ENCODE data around the gene INPP5D. TPM values are rescaled to one million over a fixed set of nuclear protein-coding genes. Genes with fewer than 3 reads are reported as not detected.

INPP5D gene
- total and polyA plus RNA-seq, 2 of the 13 experiments (the other 11 are each of a cell fraction or from before 2014, with no cell fraction given), result 16.7 to 18.0 TPM

DNA sequence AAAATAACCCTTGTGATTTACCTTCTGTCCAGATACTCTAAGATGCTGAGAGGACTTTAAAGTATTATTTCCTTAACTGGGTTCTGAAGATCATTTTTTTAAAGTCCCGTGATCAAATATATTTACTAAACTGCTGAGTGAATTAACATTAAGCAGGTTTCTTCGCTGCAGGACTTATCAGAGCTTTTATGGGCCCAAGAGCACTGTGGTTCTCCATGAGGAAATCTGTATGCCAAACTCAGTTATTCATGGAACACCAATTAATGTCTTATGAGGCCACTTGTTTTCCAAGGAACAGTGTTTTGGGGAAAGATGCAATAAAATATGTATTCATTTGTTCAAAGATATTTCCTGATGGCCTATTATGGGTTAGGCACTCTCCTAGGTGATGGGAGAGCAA lies 111.2 kb downstream of the INPP5D start:
- H2AFZ ChIP-seq (ENCODE audit: low read length), result no peak overlapping the region
- no peak for ATAC-seq
- CTCF ChIA-PET (ENCODE audit: low intra/inter-chr PET ratio, low total read pairs), result no interaction called here
- POLR2A ChIA-PET, result no interaction called here
- H3K27ac ChIP-seq (ENCODE audit: extremely low read length, insufficient read depth, low read length), result no peak overlapping the region
- H3K79me2 ChIP-seq (ENCODE audit: insufficient read depth, low read length), result no peaks in the 10 kb centered on the region
- no peaks in the 10 kb centered on the region for H3K4me1 ChIP-seq (ENCODE audit: insufficient read depth, low read length)
- H3K9ac ChIP-seq (ENCODE audit: insufficient read depth, low read depth, low read length), result no peak overlapping the region
- in situ Hi-C loops (cut with HindIII; ENCODE audit: extremely low pct_ligation_motif_present, low pct_unique_long_range_greater_than_20kb) (no loop called here), intact Hi-C loops (cut with micrococcal nuclease; ENCODE audit: unreplicated experiment) (no loop called here)
- H3K4me2 ChIP-seq (ENCODE audit: low read depth, low read length), result no peak overlapping the region
- peaks cover 21 to 40% of the 10 kb centered on the region in 2 experiments for H3K36me3 ChIP-seq (replicated peaks in 1 of 2; ENCODE audit: control insufficient read depth in 1 of 2, insufficient read depth in 2 of 2, low read length in 2 of 2)
- H3K27me3 ChIP-seq (ENCODE audit: control insufficient read depth in 1 of 2, insufficient read depth in 2 of 2, low read length in 2 of 2), result no peaks in the 10 kb centered on the region
- BruUV-seq (replicated peaks), result TSS peak; percentile 28
- WGBS (ENCODE audit: low lambda C conversion rate), result 100% methylated on average over 2 of the region's 2 CpGs
- no peak for FAIRE-seq
- H3K9me3 ChIP-seq (ENCODE audit: low read length), result no peaks in the 10 kb centered on the region
- no peaks in the 10 kb centered on the region for H4K20me1 ChIP-seq (ENCODE audit: insufficient read depth, low read length)
- no peak overlapping the region for H3K4me3 ChIP-seq (replicated peaks in 1 of 3; ENCODE audit: insufficient read depth in 1 of 3, low read depth in 2 of 3, low read length in 3 of 3)
- DNase-seq (ENCODE audit: low spot score), result no peak
- TF ChIP-seq ZNF724P (CRISPR knock-in tag; IDR thresholded peaks at IDR 0.05; ENCODE audit: borderline replicate concordance) (no peak), EP300 (IDR thresholded peaks at IDR 0.05; ENCODE audit: low read depth in 2 of 2, low read length in 2 of 2) (no peak), EP300 (CRISPR knock-in tag; IDR thresholded peaks at IDR 0.05; ENCODE audit: borderline replicate concordance) (no peak), ZNF644 (CRISPR knock-in tag; IDR thresholded peaks at IDR 0.05; ENCODE audit: low read depth) (no peak), ZSCAN29 (CRISPR knock-in tag; conservative IDR thresholded peaks at IDR 0.05) (no peak), MXD4 (CRISPR knock-in tag; IDR thresholded peaks at IDR 0.05) (no peak), MIXL1 (CRISPR knock-in tag; IDR thresholded peaks at IDR 0.05) (no peak), AHR (CRISPR knock-in tag; IDR thresholded peaks at IDR 0.05) (no peak), RBM22 (optimal IDR thresholded peaks at IDR 0.05; ENCODE audit: low read length) (no peak), KLF11 (CRISPR knock-in tag; IDR thresholded peaks at IDR 0.05) (no peak), MLLT10 (CRISPR knock-in tag; IDR thresholded peaks at IDR 0.05) (no peak), ZNF260 (CRISPR knock-in tag; IDR thresholded peaks at IDR 0.05; ENCODE audit: borderline replicate concordance, low read depth) (no peak)
- TF ChIP-seq, protein P1, sequence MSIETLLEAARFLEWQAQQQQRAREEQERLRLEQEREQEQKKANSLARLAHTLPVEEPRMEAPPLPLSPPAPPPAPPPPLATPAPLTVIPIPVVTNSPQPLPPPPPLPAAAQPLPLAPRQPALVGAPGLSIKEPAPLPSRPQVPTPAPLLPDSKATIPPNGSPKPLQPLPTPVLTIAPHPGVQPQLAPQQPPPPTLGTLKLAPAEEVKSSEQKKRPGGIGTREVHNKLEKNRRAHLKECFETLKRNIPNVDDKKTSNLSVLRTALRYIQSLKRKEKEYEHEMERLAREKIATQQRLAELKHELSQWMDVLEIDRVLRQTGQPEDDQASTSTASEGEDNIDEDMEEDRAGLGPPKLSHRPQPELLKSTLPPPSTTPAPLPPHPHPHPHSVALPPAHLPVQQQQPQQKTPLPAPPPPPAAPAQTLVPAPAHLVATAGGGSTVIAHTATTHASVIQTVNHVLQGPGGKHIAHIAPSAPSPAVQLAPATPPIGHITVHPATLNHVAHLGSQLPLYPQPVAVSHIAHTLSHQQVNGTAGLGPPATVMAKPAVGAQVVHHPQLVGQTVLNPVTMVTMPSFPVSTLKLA (IDR thresholded peaks at IDR 0.05), result no peak
- TF ChIP-seq, protein P2, sequence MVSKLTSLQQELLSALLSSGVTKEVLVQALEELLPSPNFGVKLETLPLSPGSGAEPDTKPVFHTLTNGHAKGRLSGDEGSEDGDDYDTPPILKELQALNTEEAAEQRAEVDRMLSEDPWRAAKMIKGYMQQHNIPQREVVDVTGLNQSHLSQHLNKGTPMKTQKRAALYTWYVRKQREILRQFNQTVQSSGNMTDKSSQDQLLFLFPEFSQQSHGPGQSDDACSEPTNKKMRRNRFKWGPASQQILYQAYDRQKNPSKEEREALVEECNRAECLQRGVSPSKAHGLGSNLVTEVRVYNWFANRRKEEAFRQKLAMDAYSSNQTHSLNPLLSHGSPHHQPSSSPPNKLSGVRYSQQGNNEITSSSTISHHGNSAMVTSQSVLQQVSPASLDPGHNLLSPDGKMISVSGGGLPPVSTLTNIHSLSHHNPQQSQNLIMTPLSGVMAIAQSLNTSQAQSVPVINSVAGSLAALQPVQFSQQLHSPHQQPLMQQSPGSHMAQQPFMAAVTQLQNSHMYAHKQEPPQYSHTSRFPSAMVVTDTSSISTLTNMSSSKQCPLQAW (CRISPR knock-in tag; IDR thresholded peaks at IDR 0.05), result no peak
- TF ChIP-seq, protein P3, sequence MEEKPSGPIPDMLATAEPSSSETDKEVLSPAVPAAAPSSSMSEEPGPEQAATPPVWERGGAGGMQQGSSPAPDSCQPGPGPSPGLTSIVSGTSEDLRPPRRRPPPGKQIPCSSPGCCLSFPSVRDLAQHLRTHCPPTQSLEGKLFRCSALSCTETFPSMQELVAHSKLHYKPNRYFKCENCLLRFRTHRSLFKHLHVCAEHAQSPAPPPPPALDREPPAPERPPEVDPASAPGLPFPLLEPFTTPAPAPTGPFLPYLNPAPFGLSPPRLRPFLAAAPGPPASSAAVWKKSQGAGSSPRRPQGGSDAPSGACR (CRISPR knock-in tag; IDR thresholded peaks at IDR 0.05), result no peak
